ENCODE measurements around the gene TMEM42. TPM values are rescaled to one million over a fixed set of nuclear protein-coding genes. Genes with fewer than 3 reads are reported as not detected.

Gene TMEM42
- total RNA-seq, 1 donor from 2014 or later, result 10.1 TPM

DNA sequence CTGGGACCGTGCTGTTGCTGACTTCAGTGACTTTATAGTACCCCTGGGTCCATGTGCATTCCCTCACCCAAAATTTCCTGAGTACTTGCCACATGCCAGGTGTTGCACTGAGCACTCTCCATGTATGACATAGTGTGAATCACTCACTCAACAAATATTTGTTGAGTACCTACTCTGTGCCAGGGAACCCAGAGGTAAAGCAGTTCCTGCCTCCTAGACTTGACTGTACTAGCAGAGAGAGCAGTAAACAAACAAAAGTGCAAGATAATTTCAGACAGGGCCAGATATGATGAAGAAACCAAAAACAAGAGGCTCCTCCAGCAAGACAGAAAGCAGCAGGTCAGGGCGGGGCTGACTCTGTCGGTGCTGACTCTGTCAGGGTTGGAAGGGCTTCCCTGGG, 24.8 kb downstream of the TMEM42 start:
- no peaks in the 10 kb centered on the region for H3F3A ChIP-seq (ENCODE audit: low read depth)
- no peaks in the 10 kb centered on the region for H3K4me1 ChIP-seq
- no peaks in the 10 kb centered on the region for H3K9me3 ChIP-seq (ENCODE audit: low read depth)
- H3K27ac Mint-ChIP-seq, result no peak overlapping the region
- H3K36me3 ChIP-seq, result no peaks in the 10 kb centered on the region
- no peak overlapping the region for H3K4me3 ChIP-seq
- no peak overlapping the region for H3K4me2 ChIP-seq
- no peaks in the 10 kb centered on the region for H3K36me3 Mint-ChIP-seq
- no peak overlapping the region for H2AFZ ChIP-seq (replicated peaks)
- no peaks in the 10 kb centered on the region for H3K27me3 ChIP-seq
- DNase-seq (ENCODE audit: low spot score), result no peak
- H3K4me1 Mint-ChIP-seq, result peaks cover 2% of the 10 kb centered on the region
- TF ChIP-seq, protein P1, sequence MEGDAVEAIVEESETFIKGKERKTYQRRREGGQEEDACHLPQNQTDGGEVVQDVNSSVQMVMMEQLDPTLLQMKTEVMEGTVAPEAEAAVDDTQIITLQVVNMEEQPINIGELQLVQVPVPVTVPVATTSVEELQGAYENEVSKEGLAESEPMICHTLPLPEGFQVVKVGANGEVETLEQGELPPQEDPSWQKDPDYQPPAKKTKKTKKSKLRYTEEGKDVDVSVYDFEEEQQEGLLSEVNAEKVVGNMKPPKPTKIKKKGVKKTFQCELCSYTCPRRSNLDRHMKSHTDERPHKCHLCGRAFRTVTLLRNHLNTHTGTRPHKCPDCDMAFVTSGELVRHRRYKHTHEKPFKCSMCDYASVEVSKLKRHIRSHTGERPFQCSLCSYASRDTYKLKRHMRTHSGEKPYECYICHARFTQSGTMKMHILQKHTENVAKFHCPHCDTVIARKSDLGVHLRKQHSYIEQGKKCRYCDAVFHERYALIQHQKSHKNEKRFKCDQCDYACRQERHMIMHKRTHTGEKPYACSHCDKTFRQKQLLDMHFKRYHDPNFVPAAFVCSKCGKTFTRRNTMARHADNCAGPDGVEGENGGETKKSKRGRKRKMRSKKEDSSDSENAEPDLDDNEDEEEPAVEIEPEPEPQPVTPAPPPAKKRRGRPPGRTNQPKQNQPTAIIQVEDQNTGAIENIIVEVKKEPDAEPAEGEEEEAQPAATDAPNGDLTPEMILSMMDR (IDR thresholded peaks at IDR 0.05), result no peak
- TF ChIP-seq EZH2phosphoT487 (IDR thresholded peaks at IDR 0.05), result no peak
- TF ChIP-seq EZH2 (IDR thresholded peaks at IDR 0.05), result no peak
- no peaks in the 10 kb centered on the region for H3K9me3 Mint-ChIP-seq
- no peaks in the 10 kb centered on the region for H4K20me1 ChIP-seq (ENCODE audit: low read depth)
- no peaks in the 10 kb centered on the region for H3K79me2 ChIP-seq (ENCODE audit: low read depth)
- peaks cover 4% of the 10 kb centered on the region for H3K27me3 Mint-ChIP-seq (ENCODE audit: insufficient read depth, low read depth)
- no peak overlapping the region for H3K4me3 Mint-ChIP-seq
- H3K27ac ChIP-seq, result no peak overlapping the region
- no peak overlapping the region for H3K9ac ChIP-seq

DNA sequence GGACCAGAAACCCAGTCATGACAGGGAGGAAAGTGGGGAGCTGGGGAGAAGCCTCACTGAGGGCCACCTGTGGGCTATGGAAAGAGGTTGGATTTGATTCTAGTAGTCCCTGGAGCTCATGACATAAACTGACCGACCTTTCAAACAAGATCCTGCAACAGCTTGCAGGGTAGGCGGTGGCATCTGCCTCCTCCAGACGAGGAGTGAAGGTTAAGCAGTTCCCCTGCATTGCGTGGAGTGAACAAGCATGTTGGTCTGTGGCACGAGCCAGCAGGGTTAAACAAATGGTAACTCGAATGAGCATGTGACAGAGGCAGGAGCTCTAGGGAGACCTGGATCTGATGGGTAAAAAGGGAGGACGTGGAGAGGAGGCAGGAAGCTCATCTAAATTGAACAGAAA, 25.4 kb downstream of the TMEM42 start:
- Histone ChIP-seq H4K20me1 (ENCODE audit: low read depth) (no peaks in the 10 kb centered on the region), H3K9ac (no peak overlapping the region), H3K4me2 (no peak overlapping the region), H2AFZ (replicated peaks) (no peak overlapping the region), H3K4me1 (no peaks in the 10 kb centered on the region), H3K9me3 (ENCODE audit: low read depth) (no peaks in the 10 kb centered on the region), H3F3A (ENCODE audit: low read depth) (no peaks in the 10 kb centered on the region), H3K4me3 (no peak overlapping the region), H3K36me3 (no peaks in the 10 kb centered on the region), H3K79me2 (ENCODE audit: low read depth) (no peaks in the 10 kb centered on the region), H3K27ac (no peak overlapping the region), H3K27me3 (no peaks in the 10 kb centered on the region)
- no peaks in the 10 kb centered on the region for H3K36me3 Mint-ChIP-seq
- H3K9me3 Mint-ChIP-seq, result no peaks in the 10 kb centered on the region
- DNase-seq (ENCODE audit: low spot score), result no peak
- no peak overlapping the region for H3K27ac Mint-ChIP-seq
- H3K27me3 Mint-ChIP-seq (ENCODE audit: insufficient read depth, low read depth), result peaks cover 4% of the 10 kb centered on the region
- TF ChIP-seq, protein P1 (IDR thresholded peaks at IDR 0.05), result no peak
- TF ChIP-seq EZH2 (IDR thresholded peaks at IDR 0.05), result no peak
- no peak for TF ChIP-seq EZH2phosphoT487 (IDR thresholded peaks at IDR 0.05)
- peaks cover 2% of the 10 kb centered on the region for H3K4me1 Mint-ChIP-seq
- no peak overlapping the region for H3K4me3 Mint-ChIP-seq

DNA sequence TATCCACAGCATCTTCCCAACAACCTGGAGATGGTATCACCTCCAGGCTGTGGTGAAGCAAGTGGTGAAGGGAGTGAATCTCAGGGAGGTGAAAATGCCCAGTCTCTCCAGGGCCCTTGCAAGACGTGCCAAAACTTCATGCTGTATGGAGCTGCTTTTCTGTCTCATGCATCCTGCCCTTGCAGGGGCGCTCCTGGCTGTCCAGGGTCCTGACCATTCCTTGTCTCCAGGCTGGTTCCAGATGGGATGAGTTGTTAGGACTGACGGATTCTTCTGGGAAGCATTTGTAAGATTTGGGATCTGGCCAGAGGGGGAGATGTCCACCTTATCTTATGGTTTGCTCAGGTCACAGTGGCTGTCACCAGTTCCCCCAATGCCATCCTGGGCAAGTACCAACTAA, 28.5 kb downstream of the TMEM42 start:
- no peak for TF ChIP-seq EZH2 (IDR thresholded peaks at IDR 0.05)
- TF ChIP-seq, protein P1 (IDR thresholded peaks at IDR 0.05), result no peak
- no peak for TF ChIP-seq EZH2phosphoT487 (IDR thresholded peaks at IDR 0.05)
- no peaks in the 10 kb centered on the region for H3K27me3 ChIP-seq
- no peak overlapping the region for H3K4me3 ChIP-seq
- H3K79me2 ChIP-seq (ENCODE audit: low read depth), result no peaks in the 10 kb centered on the region
- H3K9me3 ChIP-seq (ENCODE audit: low read depth), result no peaks in the 10 kb centered on the region
- peak; percentile 26 for DNase-seq (ENCODE audit: low spot score)
- H3K9ac ChIP-seq, result no peak overlapping the region
- no peaks in the 10 kb centered on the region for H3K36me3 Mint-ChIP-seq
- peaks cover 2% of the 10 kb centered on the region for H3K4me1 Mint-ChIP-seq
- no peak overlapping the region for H2AFZ ChIP-seq (replicated peaks)
- no peaks in the 10 kb centered on the region for H4K20me1 ChIP-seq (ENCODE audit: low read depth)
- no peaks in the 10 kb centered on the region for H3F3A ChIP-seq (ENCODE audit: low read depth)
- H3K4me3 Mint-ChIP-seq, result no peak overlapping the region
- H3K4me1 ChIP-seq, result no peaks in the 10 kb centered on the region
- no peaks in the 10 kb centered on the region for H3K36me3 ChIP-seq
- H3K27ac ChIP-seq, result no peak overlapping the region
- H3K27me3 Mint-ChIP-seq (ENCODE audit: insufficient read depth, low read depth), result peaks cover 4% of the 10 kb centered on the region
- no peak overlapping the region for H3K27ac Mint-ChIP-seq
- no peaks in the 10 kb centered on the region for H3K9me3 Mint-ChIP-seq
- H3K4me2 ChIP-seq, result no peak overlapping the region
